IPS DF 4.7 (cell line): ENCODE data around the gene B4GALT2.

Experiments
- DNase-seq: peaks from one replicate; pipeline ENCODE4 v3.0.0-alpha.2; 2013; ENCODE audit warnings: low spot score; ENCODE audit errors: extremely low read depth

Gene B4GALT2

GRCh38 chr1:43984855-43985254, 5.8 kb downstream of the B4GALT2 start:
- DNase-seq, result no peak

GRCh38 chr1:43985984-43986595, 7.1 kb downstream of the B4GALT2 start:
- no peak for DNase-seq

GRCh38 chr1:43986712-43987111, 7.7 kb downstream of the B4GALT2 start:
- no peak for DNase-seq

- no peak for DNase-seq
These were observed 8.3 kb downstream of the B4GALT2 start for GRCh38 chr1:43987159-43987902.

GRCh38 chr1:43990271-43991199, 11.5 kb downstream of the B4GALT2 start:
- DNase-seq, result no peak

GRCh38 chr1:43991200-43991475, 12.1 kb downstream of the B4GALT2 start:
- DNase-seq, result no peak

GRCh38 chr1:43991476-43992231, 12.6 kb downstream of the B4GALT2 start, which contains the start of gene CCDC24:
CCDC24 (plus strand) TSS chr1:43991599; CDS start chr1:43991879, 280 bp downstream.
- DNase-seq, result no peak

- no peak for DNase-seq
These were observed 13.4 kb downstream of the B4GALT2 start for GRCh38 chr1:43992232-43992995.

- DNase-seq, result no peak
These were observed 14.3 kb downstream of the B4GALT2 start for GRCh38 chr1:43993206-43993914.

- no peak for DNase-seq
These were observed 15.1 kb downstream of the B4GALT2 start for GRCh38 chr1:43994071-43994470.

GRCh38 chr1:43994794-43995790, 16.1 kb downstream of the B4GALT2 start:
- no peak for DNase-seq

GRCh38 chr1:43995984-43996732, 17.1 kb downstream of the B4GALT2 start:
- DNase-seq, result no peak

GRCh38 chr1:43996733-43997115, 17.7 kb downstream of the B4GALT2 start:
- no peak for DNase-seq

- DNase-seq, result no peak
These were observed 18.4 kb downstream of the B4GALT2 start for GRCh38 chr1:43997295-43997999.

GRCh38 chr1:43998000-43998378, 19.0 kb downstream of the B4GALT2 start:
- no peak for DNase-seq

GRCh38 chr1:43999455-43999854, 20.4 kb downstream of the B4GALT2 start:
- DNase-seq, result no peak

- DNase-seq, result no peak
These were observed 21.2 kb downstream of the B4GALT2 start for GRCh38 chr1:44000122-44000665.
